ENCODE results near the gene KCNH3.

DNA sequence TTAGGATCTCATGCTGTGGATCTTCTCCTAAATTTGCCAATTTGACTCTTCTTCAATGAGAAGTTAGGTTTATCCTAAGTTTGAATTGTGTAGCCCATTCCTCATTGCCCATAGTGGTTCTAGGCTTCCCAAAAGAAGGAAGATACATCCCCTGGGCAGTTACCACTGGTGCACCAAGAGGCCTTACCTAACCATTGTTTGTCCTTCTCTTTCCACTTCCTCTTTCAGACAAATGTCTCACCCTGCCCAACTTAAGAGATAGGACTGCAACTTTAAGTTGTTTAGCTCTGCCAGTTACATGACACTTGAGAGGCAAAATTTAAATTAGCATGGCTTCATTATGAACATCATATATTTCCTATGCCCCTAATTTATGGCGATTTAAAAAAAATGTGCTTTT lies 9.4 kb upstream of the KCNH3 start:
- TF ChIP-seq, protein P1, sequence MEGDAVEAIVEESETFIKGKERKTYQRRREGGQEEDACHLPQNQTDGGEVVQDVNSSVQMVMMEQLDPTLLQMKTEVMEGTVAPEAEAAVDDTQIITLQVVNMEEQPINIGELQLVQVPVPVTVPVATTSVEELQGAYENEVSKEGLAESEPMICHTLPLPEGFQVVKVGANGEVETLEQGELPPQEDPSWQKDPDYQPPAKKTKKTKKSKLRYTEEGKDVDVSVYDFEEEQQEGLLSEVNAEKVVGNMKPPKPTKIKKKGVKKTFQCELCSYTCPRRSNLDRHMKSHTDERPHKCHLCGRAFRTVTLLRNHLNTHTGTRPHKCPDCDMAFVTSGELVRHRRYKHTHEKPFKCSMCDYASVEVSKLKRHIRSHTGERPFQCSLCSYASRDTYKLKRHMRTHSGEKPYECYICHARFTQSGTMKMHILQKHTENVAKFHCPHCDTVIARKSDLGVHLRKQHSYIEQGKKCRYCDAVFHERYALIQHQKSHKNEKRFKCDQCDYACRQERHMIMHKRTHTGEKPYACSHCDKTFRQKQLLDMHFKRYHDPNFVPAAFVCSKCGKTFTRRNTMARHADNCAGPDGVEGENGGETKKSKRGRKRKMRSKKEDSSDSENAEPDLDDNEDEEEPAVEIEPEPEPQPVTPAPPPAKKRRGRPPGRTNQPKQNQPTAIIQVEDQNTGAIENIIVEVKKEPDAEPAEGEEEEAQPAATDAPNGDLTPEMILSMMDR (IDR thresholded peaks at IDR 0.05), result no peak
- TF ChIP-seq POLR2A (IDR thresholded peaks at IDR 0.05), result no peak

All from testis (tissue), 2 donors.